ENCODE data around the gene NEIL3.

Gene NEIL3

DNA sequence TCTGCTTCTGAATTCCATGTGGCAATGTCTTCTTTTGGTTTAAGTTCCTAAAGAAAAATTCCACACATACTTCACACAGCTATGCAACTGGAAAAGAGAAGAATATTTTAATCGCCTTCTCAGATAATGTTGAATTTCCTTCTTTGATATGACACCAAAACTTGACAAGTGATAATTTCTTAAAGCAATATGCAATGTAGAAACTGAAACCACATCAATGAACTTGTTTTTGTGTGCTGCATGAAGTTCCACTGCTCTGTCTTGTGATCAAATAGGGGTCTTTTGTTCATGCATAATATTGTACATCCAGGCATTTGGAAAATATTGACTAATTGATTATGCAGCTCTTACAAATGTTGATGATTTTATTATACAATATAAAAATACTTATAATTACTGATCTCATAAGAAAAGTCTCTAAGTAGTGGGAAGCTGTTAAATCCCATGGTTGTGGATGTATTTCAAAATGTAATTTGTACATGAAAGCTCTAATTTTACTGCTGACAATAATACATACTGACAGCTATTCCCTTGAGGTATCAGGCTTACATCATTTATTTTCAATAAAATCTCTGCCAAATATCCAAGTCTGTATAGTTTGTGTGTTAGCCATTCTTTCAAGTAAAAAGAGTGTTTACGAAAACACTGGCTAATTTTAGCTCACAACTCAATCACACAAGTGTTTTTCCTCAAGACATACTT is 76.1 kb downstream of the NEIL3 start:
- no peak for DNase-seq (ENCODE audit: low read depth)
- no peak overlapping the region for H3K4me3 ChIP-seq (ENCODE audit: control insufficient read depth, low read depth, low read length)
- TF ChIP-seq, protein P1, sequence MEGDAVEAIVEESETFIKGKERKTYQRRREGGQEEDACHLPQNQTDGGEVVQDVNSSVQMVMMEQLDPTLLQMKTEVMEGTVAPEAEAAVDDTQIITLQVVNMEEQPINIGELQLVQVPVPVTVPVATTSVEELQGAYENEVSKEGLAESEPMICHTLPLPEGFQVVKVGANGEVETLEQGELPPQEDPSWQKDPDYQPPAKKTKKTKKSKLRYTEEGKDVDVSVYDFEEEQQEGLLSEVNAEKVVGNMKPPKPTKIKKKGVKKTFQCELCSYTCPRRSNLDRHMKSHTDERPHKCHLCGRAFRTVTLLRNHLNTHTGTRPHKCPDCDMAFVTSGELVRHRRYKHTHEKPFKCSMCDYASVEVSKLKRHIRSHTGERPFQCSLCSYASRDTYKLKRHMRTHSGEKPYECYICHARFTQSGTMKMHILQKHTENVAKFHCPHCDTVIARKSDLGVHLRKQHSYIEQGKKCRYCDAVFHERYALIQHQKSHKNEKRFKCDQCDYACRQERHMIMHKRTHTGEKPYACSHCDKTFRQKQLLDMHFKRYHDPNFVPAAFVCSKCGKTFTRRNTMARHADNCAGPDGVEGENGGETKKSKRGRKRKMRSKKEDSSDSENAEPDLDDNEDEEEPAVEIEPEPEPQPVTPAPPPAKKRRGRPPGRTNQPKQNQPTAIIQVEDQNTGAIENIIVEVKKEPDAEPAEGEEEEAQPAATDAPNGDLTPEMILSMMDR (IDR thresholded peaks at IDR 0.05; ENCODE audit: control insufficient read depth, insufficient read depth, low read depth, low read length, missing control alignments), result no peak

DNA sequence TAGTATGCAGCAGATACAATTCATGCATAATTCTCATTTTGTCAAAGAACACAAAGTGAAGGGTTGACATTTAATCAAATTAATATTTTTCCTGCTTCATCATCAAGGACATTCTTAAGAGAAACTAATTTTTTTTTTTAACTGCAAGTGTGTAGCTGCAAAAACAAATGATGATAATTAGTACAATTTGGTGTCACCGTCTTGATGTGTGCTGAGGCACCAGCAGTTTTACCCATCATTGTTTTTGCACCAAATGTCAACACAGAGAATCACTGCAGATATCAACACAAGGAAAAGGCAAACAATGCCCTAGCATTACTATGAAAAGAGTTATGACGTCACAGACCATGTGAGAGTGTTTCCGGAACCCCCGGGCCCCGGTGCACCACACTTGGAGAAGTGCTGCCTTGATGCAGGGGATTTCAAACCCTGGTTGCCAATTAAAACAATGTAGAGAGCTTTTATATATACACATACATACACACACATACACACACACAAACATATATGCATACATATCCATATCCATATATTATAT is 76.7 kb downstream of the NEIL3 start:
- TF ChIP-seq, protein P1 (IDR thresholded peaks at IDR 0.05; ENCODE audit: control insufficient read depth, insufficient read depth, low read depth, low read length, missing control alignments), result no peak
- DNase-seq (ENCODE audit: low read depth), result no peak
- no peak overlapping the region for H3K4me3 ChIP-seq (ENCODE audit: control insufficient read depth, low read depth, low read length)

DNA sequence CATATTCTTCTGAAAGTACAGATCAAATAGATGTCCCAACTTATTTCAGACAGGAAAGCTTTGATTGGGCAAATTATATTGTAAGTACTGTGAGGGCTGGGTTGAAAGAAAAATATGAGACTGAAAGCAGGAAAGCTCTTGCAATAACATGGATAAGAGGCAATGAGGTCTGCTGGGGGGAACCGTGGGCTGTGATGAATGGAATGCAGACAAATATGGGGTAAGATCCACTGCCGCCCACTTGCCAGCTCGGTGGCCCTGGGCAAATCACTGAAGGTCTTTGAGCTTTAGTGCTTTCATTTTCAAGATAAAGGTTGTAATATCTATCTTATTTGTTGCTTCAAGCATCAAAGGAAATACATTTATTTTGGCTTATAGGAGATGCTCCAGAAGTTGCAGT is 81.6 kb downstream of the NEIL3 start:
- H3K4me3 ChIP-seq (ENCODE audit: control insufficient read depth, low read depth, low read length), result no peak overlapping the region
- DNase-seq (ENCODE audit: low read depth), result no peak
- TF ChIP-seq, protein P1 (IDR thresholded peaks at IDR 0.05; ENCODE audit: control insufficient read depth, insufficient read depth, low read depth, low read length, missing control alignments), result no peak

DNA sequence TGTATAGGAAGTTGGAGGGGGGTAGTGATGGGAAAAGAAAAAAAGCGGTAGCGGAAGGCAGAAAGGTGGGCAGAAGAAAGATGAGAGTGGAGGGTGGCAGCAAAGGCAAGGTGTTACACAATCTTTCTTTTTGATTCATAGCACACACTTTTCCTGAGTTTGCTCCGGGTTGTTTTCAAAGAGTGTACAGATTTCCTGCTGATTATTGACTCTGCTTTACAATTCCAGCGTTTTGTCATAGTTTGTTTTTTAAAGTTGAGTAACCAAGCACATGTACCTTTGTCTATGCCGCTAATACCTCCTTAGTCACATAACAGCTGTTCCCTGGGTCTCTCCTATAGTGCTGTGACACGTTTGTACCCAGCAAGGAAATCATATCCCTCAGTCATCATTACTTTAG is 82.3 kb downstream of the NEIL3 start:
- no peak overlapping the region for H3K4me3 ChIP-seq (ENCODE audit: control insufficient read depth, low read depth, low read length)
- DNase-seq (ENCODE audit: low read depth), result no peak
- TF ChIP-seq, protein P1 (IDR thresholded peaks at IDR 0.05; ENCODE audit: control insufficient read depth, insufficient read depth, low read depth, low read length, missing control alignments), result no peak

DNA sequence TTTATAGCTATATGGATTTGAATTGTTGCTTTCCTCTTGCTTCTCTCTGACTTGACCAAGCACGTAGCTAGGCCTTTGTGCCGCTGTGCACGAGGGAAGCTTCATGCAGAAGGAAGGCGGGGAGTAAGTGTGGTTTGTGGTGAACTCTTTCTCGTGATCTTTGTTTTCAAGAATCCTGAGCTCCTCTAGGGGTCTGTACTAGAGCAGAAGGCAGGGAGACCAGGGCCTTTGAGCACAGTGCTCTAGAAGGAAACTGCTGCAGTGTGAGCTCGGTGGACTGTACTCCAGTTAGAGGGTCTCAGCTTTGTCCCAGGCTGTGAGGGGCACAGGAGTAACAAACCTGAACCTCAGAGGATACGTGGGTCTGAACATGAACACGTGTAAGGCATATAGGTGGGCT is 83.6 kb downstream of the NEIL3 start:
- TF ChIP-seq, protein P1 (IDR thresholded peaks at IDR 0.05; ENCODE audit: control insufficient read depth, insufficient read depth, low read depth, low read length, missing control alignments), result no peak
- DNase-seq (ENCODE audit: low read depth), result no peak
- no peak overlapping the region for H3K4me3 ChIP-seq (ENCODE audit: control insufficient read depth, low read depth, low read length)

GRCh38 chr4:177396352-177396751 is 86.7 kb downstream of the NEIL3 start:
- H3K4me3 ChIP-seq (ENCODE audit: control insufficient read depth, low read depth, low read length), result no peak overlapping the region
- TF ChIP-seq, protein P1 (IDR thresholded peaks at IDR 0.05; ENCODE audit: control insufficient read depth, insufficient read depth, low read depth, low read length, missing control alignments), result no peak
- DNase-seq (ENCODE audit: low read depth), result no peak

Data from AG09309 (cell line).